CMK (cell line): ENCODE measurements around the gene CLCN1.
"Not testable (repeated sequence)": the region's sequence is repeated elsewhere in the genome, so short reads cannot be mapped to it uniquely, and the experiment has no call there.

ENCODE experiments used
- DNase-seq: peaks from one replicate; pipeline ENCODE4 v3.0.0-alpha.2; 2010; ENCODE audit warnings: low read depth

The CLCN1 gene

GRCh38 chr7:143384661-143385631, 69.0 kb downstream of the CLCN1 start:
- DNase-seq: no peak

GRCh38 chr7:143385891-143386781, 70.2 kb downstream of the CLCN1 start:
- no peak for DNase-seq

- DNase-seq: no peak
These were observed 71.5 kb downstream of the CLCN1 start for GRCh38 chr7:143387156-143387975.

- no peak for DNase-seq
These were observed 72.1 kb downstream of the CLCN1 start for GRCh38 chr7:143388051-143388450.

DNA sequence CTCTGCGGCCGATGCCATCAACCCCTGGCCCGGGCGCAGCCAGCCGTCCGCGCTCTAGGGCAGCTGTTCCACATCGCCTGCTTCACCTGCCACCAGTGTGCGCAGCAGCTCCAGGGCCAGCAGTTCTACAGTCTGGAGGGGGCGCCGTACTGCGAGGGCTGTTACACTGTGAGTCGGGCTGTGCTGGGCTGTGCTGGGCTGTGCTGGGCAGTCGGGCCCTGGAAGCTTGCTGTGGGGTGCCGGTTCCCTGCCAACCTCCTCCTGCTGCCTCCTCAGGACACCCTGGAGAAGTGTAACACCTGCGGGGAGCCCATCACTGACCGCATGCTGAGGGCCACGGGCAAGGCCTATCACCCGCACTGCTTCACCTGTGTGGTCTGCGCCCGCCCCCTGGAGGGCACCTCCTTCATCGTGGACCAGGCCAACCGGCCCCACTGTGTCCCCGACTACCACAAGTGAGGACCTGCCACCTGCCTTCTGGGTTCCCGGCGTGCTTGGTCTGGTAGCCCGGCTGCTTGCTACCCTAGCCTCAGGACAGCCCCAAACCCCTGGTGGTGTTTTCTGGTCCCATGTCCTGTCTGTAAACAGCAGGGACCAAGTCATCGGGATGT, 72.7 kb downstream of the CLCN1 start:
- no peak for DNase-seq

GRCh38 chr7:143389316-143390103, 73.6 kb downstream of the CLCN1 start:
- DNase-seq: no peak

- no peak for DNase-seq
These were observed 74.3 kb downstream of the CLCN1 start for GRCh38 chr7:143390104-143390772.

DNA sequence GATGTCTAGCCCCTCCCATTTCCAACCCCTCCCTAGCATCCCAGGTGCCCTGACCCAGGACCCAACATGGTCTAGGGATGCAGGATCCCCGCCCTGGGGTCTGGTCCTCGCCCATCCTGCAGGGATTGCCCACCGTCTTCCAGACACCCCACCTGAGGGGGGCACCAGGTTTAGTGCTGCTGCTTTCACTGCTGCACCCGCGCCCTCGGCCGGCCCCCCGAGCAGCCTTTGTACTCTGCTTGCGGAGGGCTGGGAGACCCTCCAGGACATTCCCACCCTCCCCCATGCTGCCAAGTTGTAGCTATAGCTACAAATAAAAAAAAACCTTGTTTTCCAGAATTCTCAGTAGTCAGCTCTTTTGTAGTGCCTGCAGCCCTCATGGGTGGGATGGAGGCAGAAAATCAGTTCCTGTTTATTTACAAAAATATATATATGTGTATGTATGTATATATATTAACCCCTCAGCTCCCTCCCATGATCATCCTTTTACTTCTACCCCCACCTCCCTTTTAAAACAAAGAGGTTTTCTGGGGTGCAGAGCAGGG, 74.9 kb downstream of the CLCN1 start:
- DNase-seq: no peak

- DNase-seq: no peak
These were observed 75.8 kb downstream of the CLCN1 start for GRCh38 chr7:143391462-143392404.

- DNase-seq: not testable (repeated sequence)
These were observed 76.5 kb downstream of the CLCN1 start for GRCh38 chr7:143392427-143392826.

DNA sequence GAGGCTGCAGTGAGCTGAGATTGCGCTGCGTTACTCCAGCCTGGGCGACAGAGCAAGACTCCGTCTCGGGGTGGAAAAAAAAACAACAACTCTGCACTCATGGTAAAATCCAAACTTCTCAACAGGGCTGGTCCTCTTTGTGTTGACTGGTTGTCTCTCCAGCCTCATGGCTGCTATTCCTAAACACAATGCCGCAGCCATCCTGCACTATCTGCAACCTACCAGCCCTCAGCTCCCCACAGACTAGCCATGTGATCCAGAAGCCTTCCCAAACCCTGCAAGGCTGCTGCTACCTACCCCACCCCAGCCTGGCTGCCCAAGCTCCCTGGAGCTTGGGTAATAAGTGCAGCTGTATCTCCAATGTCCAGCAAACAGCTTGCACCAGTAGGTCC, 77.0 kb downstream of the CLCN1 start:
- DNase-seq: no peak

DNA sequence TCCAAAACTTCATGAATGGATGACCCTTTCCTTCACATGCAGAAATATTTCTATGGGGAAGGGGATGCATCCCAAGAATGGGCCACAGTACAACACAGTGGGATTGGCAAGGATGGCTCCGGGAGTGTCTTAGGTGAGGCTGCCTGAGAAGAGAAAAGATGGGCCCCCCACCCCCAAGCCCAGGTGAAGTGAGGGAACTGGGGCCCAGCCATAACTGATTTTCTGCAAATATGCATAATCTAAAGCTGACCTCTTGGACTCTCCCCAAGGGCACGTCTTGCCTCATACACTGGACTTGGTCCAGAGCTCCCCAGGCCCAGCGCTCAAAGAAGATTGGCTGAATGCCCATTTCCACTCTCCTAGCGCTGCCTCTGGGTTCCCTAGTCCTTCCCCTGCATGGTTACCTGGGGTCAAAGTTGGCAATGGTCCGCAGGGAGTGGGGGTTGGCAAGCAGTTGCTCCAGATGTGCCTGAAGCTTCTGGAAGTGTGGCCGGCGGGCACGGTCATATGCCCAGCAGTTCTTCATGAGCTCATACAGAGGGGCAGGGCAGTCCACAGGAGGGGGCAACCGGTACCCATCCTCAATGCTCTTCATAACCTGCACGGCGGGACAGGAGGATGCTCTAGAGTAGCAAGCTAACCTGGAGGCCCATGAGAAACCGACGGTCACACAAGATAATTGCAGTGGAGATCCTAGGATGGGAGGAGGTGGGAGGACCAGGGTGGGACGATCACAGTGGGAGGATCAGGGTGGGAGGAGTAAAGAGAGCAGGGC, 77.5 kb downstream of the CLCN1 start:
- no peak for DNase-seq

DNA sequence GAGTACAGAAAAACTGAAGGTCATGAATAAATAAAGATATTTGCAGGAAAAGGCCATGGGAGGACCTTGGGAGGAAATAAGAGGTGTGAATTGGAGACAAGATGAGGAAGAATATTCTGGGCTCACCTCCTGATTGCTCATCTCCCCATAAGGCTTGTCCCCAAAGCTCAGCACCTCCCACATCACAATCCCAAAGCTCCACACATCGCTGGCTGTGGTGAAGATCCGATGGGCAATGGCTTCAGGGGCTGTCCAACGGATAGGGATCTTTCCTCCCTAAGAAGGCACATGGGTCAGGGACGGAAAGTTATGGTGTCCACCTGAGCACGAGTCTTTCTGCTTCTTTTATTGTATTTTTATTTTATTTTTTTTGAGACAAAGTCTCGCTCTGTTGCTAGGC, 78.2 kb downstream of the CLCN1 start:
- no peak for DNase-seq

DNA sequence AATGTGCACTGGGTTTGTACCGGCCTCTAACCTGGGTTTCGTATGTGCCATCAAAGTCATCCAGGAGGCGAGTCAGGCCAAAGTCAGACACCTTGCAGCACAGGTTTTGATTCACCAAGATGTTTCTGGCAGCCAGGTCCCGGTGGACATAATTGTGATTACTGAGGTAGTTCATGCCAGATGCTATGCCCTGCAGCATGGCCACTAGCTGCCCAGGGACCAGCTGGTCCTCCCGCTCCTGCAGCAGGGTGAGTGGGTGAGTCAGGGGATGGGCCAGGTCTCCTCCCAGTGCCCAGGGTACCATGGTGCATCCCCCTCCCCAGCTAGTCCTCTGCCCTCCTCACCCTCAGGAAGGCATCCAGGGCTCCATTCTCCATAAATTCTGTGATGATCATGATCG, 78.9 kb downstream of the CLCN1 start:
- no peak for DNase-seq

DNA sequence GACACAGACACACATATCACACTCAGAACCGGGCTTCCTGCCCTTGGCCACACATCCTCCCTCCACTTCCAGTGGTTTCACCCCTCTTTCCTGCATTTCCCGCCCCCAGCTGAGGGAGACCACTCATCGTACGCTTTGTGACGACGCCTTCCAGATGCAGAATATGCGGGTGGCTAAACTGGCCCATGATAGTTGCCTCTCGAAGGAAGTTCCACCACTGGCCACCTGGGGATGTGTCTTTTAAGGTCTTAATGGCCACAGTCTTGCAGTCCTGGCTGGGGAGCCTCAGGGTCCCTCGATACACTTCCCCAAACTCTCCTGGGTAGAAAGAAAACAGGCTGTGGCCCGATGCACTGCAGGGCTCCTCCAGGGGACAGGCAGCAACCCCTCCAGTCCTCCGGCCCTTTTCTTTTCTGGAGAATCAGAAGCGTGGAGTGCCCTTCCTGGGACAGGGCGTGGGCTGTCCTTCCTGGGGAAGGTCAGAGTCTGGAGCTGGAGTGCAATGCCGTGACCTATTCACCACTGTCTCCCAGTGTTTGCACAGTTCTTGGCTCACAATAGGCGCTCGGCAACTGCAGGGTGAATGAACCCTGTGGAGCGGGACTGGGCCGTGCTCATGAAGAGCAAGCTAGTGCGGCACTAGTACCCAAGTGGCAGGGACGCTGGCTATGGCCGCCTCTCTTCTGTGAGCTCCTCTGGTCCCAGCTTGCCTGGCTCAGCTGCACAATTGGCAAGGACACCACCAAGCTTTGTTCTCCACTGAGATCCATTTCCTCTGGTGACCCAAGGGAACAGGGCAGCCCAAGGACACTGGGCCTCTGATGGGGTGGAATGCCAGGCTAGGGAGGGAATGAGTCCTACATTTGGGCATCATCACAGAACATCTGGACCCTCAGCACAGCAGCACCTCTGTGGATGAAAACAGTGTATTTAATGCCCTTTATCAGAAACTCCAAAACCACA, 79.6 kb downstream of the CLCN1 start:
- DNase-seq: no peak

DNA sequence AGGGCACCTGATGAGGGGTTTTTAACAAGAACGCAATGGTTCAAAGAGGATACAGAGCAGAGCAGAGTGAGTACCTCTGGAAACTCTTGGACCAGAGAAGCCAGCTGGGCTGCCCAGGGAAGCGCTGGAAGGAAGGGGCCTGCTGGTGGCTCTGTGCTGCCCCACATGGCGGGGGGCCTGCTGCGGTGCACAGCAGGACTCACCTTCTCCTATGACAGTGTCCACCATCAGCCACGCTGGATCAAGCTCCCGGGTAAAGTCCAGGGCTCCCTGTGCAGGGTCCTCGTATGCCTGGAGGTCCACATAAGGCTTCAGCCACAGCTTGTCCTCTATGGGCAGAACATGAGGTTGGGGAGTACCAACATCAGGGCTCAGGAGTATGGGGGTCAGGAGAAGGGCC, 80.3 kb downstream of the CLCN1 start:
- DNase-seq: no peak
